K562 treated with DMSO at 1 percent for 12 hours (cell line): ENCODE data around the gene LYG1. TPM values are rescaled to one million over a fixed set of nuclear protein-coding genes. Genes with fewer than 3 reads are reported as not detected.

Source experiments
- total RNA-seq: library from RNA; unstranded; fragments of 300-600 nt; gene quantifications from 2 replicates; pipeline ENCODE4 v1.2.3, GENCODE V29; 2022; ENCODE audit not compliant: insufficient read depth

The LYG1 gene
- 0.88 TPM in 1 of 2 replicates, not detected in the other for total RNA-seq

GRCh38 chr2:99301097-99301496, at the start of gene LYG1:
Gene LYG1 (minus strand): TSS chr2:99301197. CDS start chr2:99295670, 5,527 bp downstream.

DNA sequence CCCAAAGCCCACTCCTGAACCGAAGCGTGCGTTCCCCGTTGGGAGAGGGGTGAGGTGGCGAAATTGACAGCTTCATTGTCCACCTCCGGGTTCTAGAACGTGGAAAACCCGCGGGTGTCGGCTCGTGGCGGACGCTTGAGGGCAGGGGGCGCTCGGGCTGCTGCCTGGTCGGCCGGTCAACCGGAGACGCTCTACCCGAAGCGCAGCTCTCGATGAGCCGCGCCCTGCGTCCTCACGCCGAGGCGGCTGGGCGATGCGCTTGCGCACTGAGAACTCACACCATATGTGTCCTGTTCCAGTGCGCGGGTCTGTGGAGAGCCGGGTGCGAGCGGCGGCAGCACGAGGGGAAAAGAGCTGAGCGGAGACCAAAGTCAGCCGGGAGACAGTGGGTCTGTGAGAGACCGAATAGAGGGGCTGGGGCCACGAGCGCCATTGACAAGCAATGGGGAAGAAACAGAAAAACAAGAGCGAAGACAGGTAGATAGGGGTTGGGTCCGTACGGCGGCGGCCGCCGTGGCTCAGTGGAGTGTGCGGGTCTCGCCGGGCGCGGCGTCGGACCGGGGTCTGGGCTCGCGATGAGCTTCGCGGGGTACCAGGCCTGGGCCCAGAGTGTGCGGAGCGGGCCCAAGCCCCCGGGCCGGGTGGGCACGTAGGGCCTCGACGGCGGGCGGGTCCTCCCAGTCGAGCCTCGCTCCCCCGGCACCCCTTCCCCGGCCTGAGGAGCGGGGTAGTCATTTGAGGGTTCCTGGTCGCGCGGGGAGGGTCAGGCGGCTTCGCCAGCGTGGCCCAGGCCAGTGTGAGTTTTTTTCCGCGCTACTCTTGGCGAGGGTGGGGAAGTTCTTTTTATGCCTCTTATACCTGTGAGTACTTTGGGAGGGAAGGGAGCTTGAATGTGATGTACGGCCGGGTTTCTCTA, 36.4 kb upstream of the LYG1 start, which contains the start of gene EIF5B:
Gene EIF5B (plus strand): TSS at position 277 of the 916 bp plus-strand sequence. CDS start 166 bp downstream, at position 443.

DNA sequence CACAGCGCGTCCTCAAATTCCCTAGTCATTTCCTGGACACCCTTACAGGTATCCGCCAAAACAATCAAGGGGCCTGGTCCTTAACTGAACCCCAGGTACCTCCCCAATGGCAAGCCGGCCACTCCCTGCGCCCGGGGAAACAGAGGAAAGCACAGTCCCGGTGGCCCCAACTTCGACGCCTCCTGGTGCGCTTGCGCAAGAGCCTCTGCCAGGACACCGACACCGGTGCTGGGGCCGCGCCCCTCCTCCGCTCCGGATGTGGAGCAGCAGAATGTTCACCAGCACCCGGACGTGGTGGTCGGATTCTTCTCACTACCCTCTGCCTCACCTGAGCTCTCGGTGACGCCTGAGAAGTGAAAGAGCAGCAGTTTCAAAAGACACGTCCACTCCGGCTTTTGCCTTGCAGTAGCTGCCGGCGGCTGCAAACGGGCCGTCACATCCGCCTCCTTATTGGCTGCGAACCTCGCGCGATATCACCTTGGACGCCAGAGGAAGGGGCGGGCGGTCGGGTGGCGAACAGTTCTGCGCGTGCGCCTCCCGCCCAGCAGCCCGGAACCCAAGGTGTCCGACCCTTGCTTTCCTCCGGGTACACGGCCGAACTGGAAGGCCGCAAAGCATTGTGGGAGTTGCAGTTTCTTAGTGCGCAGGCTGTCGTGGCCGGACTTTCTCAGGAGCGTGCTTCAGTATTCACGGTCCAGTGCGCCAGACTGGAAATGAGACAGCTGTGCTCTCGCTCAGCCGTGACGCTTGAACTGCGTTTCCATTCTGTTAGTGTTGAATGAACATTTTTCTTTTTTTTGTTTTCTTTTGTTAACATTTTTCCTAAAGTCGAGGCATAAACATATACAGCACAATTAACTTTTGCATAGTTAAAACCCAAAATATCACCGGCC, 35.2 kb upstream of the LYG1 start, which contains the start of gene TXNDC9:
Gene TXNDC9 (minus strand): TSS at position 423 of the 893 bp plus-strand sequence. CDS start 3,123 bp downstream, outside the sequence.

DNA sequence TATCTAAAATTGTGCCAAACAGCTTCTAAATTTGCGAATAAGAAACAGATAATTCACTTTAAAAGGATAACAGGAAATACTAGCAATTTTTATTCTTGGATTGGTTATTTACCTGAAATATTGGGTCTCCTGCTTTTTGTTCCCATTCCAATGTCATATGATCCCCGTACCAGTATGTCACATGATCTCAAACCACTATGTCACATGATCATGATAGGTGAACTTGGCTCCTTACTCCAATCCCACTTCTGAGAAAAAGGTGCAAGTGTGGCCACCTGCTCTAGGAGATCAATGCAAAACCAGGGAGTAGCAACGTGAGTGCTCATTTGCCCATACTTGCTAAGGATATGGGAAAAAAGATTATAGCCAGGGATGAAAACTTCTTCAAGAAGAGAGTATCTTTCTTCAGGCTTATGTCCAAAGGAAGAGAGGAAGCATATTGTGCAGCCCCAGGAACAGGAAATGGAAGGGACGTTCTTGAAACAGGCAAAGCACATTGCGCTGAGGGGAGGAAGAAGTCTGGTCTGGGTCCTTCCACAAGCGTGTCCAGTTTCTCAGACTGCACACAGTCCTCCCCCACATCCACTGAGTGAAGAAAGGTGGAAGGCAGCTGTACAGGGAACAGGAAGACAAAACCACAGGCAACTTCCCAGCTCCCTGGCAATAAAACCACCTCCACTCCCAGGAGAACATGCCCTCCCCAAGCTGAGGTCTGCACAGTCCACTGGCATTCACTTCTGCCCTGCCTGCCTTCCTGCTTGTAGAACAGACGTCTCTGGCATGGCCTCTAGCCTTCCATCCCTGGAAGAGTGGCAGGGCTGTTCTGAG, 45.3 kb downstream of the LYG1 start, which contains the start of gene LYG2:
Gene LYG2 (minus strand): TSS at position 176 of the 828 bp plus-strand sequence. CDS start 1,406 bp downstream, outside the sequence.

Other genes with a start within 250 kb of the LYG1 start
- 0.68 TPM in 1 of 2 replicates, not detected in the other for gene C2orf15, start 159.5 kb downstream of the LYG1 start, total RNA-seq
- 0.79 TPM in 1 of 2 replicates, not detected in the other for gene TSGA10, start 146.3 kb downstream of the LYG1 start, total RNA-seq
- 2.2 and 4.7 TPM in 2 replicates for gene LIPT1, start 146.2 kb downstream of the LYG1 start, total RNA-seq
- gene MITD1, start 120.1 kb downstream of the LYG1 start, total RNA-seq: 11.5 and 32.3 TPM in 2 replicates
- 22.0 and 39.8 TPM in 2 replicates for gene MRPL30, start 120.0 kb downstream of the LYG1 start, total RNA-seq
- 1.8 and 2.9 TPM in 2 replicates for gene LYG2, start 45.5 kb downstream of the LYG1 start, total RNA-seq
- gene TXNDC9, start 35.1 kb upstream of the LYG1 start, total RNA-seq: 19.8 and 28.8 TPM in 2 replicates
- 29.2 and 36.0 TPM in 2 replicates for gene EIF5B, start 36.2 kb upstream of the LYG1 start, total RNA-seq
- 8.2 and 24.3 TPM in 2 replicates for gene REV1, start 188.8 kb upstream of the LYG1 start, total RNA-seq